IMR-90 (cell line): ENCODE measurements around the gene CXorf38. TPM values are rescaled to one million over a fixed set of nuclear protein-coding genes. Genes with fewer than 3 reads are reported as not detected.

ENCODE experiments used
- ATAC-seq: fragments of 200-7000 bp; cut with Tn5 transposase; 2 replicates; pipeline ENCODE4 v1.9.1; 2020; ENCODE audit warnings: low read depth, mild to moderate bottlenecking, moderate library complexity
- BruUV-seq: library from RNA; stranded (reverse); fragments of 400-500 nt; replicated peaks from 2 replicates; lab custom pipeline; 2021; lab: Mats Ljungman, UMichigan
- CTCF ChIA-PET: fragments of 300-600 bp; formaldehyde crosslinking; extraction: SDS; loops from one replicate; lab custom pipeline; 2021; ENCODE audit warnings: antibody characterized with exemption; lab: Yijun Ruan, JAX
- POLR2A ChIA-PET: fragments of 300-600 bp; sonication (Branson Sonifier 250); formaldehyde crosslinking; loops from one replicate; lab custom pipeline; 2022; ENCODE audit warnings: antibody characterized with exemption; ENCODE audit not compliant: unreplicated experiment; lab: Charles Lee
- DNase-seq: peaks from one replicate; pipeline ENCODE4 v3.0.0; 2013
- H2AFZ ChIP-seq: replicated peaks from 2 replicates; pipeline ENCODE3; 2013; ENCODE audit warnings: low read length, mild to moderate bottlenecking; ENCODE audit not compliant: poor library complexity
- H2AK5ac ChIP-seq: 2 replicates; pipeline ENCODE4 v1.6.1; 2013; ENCODE audit warnings: low read depth, low read length, inconsistent platforms
- H2AK9ac ChIP-seq: replicated peaks from 2 replicates; pipeline ENCODE3; 2013; ENCODE audit warnings: mild to moderate bottlenecking, low read depth, low read length, moderate library complexity; ENCODE audit not compliant: poor library complexity
- H2BK120ac ChIP-seq: 2 replicates; pipeline ENCODE4 v1.6.1; 2013; ENCODE audit warnings: low read depth, low read length, inconsistent platforms
- H2BK15ac ChIP-seq: 3 replicates; pipeline ENCODE4 v1.6.1; 2013; ENCODE audit warnings: low read depth, low read length, inconsistent platforms
- H2BK20ac ChIP-seq: 2 replicates; pipeline ENCODE4 v1.6.1; 2013; ENCODE audit warnings: low read depth, mild to moderate bottlenecking, inconsistent platforms, low read length, moderate library complexity
- H2BK5ac ChIP-seq: 2 replicates; pipeline ENCODE4 v1.6.1; 2013; ENCODE audit warnings: mild to moderate bottlenecking, low read depth, low read length, inconsistent platforms; ENCODE audit not compliant: poor library complexity, severe bottlenecking
- H3K14ac ChIP-seq: replicated peaks from 2 replicates; pipeline ENCODE4 v1.6.1; 2013; ENCODE audit warnings: low read depth, low read length, inconsistent platforms
- H3K18ac ChIP-seq: 2 replicates; pipeline ENCODE4 v1.6.1; 2013; ENCODE audit warnings: low read depth, low read length, control low read depth
- H3K23ac ChIP-seq: 2 replicates; pipeline ENCODE4 v1.6.1; 2013; ENCODE audit warnings: low read depth, low read length, inconsistent platforms
- H3K27ac ChIP-seq: 2 replicates; pipeline ENCODE4 v1.5.1; 2013; ENCODE audit warnings: mild to moderate bottlenecking, control low read depth, low read length; ENCODE audit not compliant: insufficient read depth
- H3K27me3 ChIP-seq: 2 replicates; pipeline ENCODE4 v1.6.1; 2013; ENCODE audit warnings: low read length; ENCODE audit not compliant: control insufficient read depth, insufficient read depth
- H3K36me3 ChIP-seq: 2 replicates; pipeline ENCODE4 v1.6.1; 2013; ENCODE audit warnings: low read length, mixed read lengths; ENCODE audit not compliant: control insufficient read depth, insufficient read depth
- H3K4ac ChIP-seq: 2 replicates; pipeline ENCODE4 v1.6.1; 2013; ENCODE audit warnings: low read depth, low read length, inconsistent platforms
- H3K4me1 ChIP-seq: 2 replicates; pipeline ENCODE4 v1.6.1; 2013; ENCODE audit warnings: low read length, mixed read lengths; ENCODE audit not compliant: control insufficient read depth, insufficient read depth
- H3K4me2 ChIP-seq: 2 replicates; pipeline ENCODE4 v1.6.1; 2013; ENCODE audit warnings: low read depth, mild to moderate bottlenecking, control low read depth, low read length, moderate library complexity
- H3K4me3 ChIP-seq: 2 replicates; pipeline ENCODE4 v1.5.1; 2013; ENCODE audit warnings: low read depth, mild to moderate bottlenecking, control low read depth, low read length, moderate library complexity; ENCODE audit not compliant: insufficient read depth
- H3K56ac ChIP-seq: 2 replicates; pipeline ENCODE4 v1.6.1; 2013; ENCODE audit warnings: low read length, inconsistent platforms; ENCODE audit not compliant: insufficient read depth; ENCODE audit errors: extremely low read depth
- H3K79me1 ChIP-seq, 2 experiments: 2 replicates each; pipeline ENCODE4 v1.6.1; 2013; ENCODE audit warnings: low read length in 2 of 2, inconsistent platforms in 1 of 2, low read depth in 1 of 2
- H3K9ac ChIP-seq: 2 replicates; pipeline ENCODE4 v1.6.1; 2013; ENCODE audit warnings: low read depth, low read length, control low read depth
- H3K9me1 ChIP-seq: 2 replicates; pipeline ENCODE4 v1.6.1; 2013; ENCODE audit warnings: low read length, inconsistent platforms; ENCODE audit not compliant: insufficient read depth
- H3K9me3 ChIP-seq: 2 replicates; pipeline ENCODE4 v1.6.1; 2013; ENCODE audit warnings: low read length; ENCODE audit not compliant: control insufficient read depth, insufficient read depth
- H4K20me1 ChIP-seq: 2 replicates; pipeline ENCODE4 v1.6.1; 2013; ENCODE audit warnings: low read length, inconsistent platforms; ENCODE audit not compliant: insufficient read depth
- H4K5ac ChIP-seq: 2 replicates; pipeline ENCODE4 v1.6.1; 2013; ENCODE audit warnings: mild to moderate bottlenecking, low read depth, low read length, control low read depth
- H4K8ac ChIP-seq, 2 experiments: 2 replicates each; pipeline ENCODE4 v1.6.1; 2013; ENCODE audit warnings: low read depth in 2 of 2, low read length in 2 of 2, control low read depth in 1 of 2, inconsistent platforms in 1 of 2
- H4K91ac ChIP-seq: 2 replicates; pipeline ENCODE4 v1.6.1; 2013; ENCODE audit warnings: low read depth, low read length, inconsistent platforms; ENCODE audit not compliant: insufficient read depth
- CEBPB ChIP-seq: IDR thresholded peaks from 2 replicates; pipeline ENCODE4 v1.6.1; 2012; ENCODE audit warnings: low read depth, low read length, improper control_type of control experiment
- NFE2L2 ChIP-seq: fragments of 150-350 bp; IDR thresholded peaks from 2 replicates; pipeline ENCODE4 v1.6.1; 2016; ENCODE audit warnings: low read depth, mild to moderate bottlenecking, low read length
- WGBS, 2 experiments: methylation state at CpG; one replicate each; pipeline versions ENCODE4 v1.1.5 to v1.1.7; 2013; ENCODE audit warnings: missing lambda C conversion rate in 2 of 2; ENCODE audit not compliant: insufficient read length in 1 of 2; ENCODE audit errors: extremely low coverage in 2 of 2; 5-methylcytosine and 5-hydroxymethylcytosine counted together
- dilution Hi-C: fragments of 300-500 bp; cut with HindIII; formaldehyde crosslinking; loops from one replicate; pipeline ENCODE4 v1.14.3; 2018; ENCODE audit warnings: low sequenced_read_pairs; ENCODE audit not compliant: unreplicated experiment
- in situ Hi-C: fragments of 300-500 bp; cut with MboI; formaldehyde crosslinking; loops from 3 replicates; pipeline ENCODE4 v1.14.3; 2019; ENCODE audit warnings: low sequenced_read_pairs, inconsistent platforms, mixed read lengths
- intact Hi-C: fragments of 100-400 bp; cut with micrococcal nuclease; formaldehyde crosslinking; loops from 2 replicates; pipeline ENCODE4 v1.10.0; 2022
- polyA plus RNA-seq, 3 experiments: library from polyadenylated mRNA; depleted of rRNA; stranded (reverse); fragments of >200 nt; gene quantifications; 2 replicates each; pipeline ENCODE4 v1.2.3, GENCODE V29; 2012; ENCODE audit warnings: low replicate concordance in 1 of 3
- total RNA-seq: library from RNA; depleted of rRNA; stranded (reverse); fragments of >200 nt; gene quantifications from 2 replicates; pipeline ENCODE4 v1.2.3, GENCODE V29; 2012

CXorf38 gene
- total and polyA plus RNA-seq, 2 of the 4 experiments (the other 2 are of a cell fraction): 7.0 to 9.9 TPM

GRCh38 chrX:40581336-40581920, 65.9 kb downstream of the CXorf38 start:
- Histone ChIP-seq H3K9me1 (0 out of 2 replicates have a peak, but pooled peaks cover 4% of the 10 kb centered on the region), H3K4me1 (no peaks in the 10 kb centered on the region), H3K4me3 (peak overlapping the region; percentile 69), H3K36me3 (no peaks in the 10 kb centered on the region), H3K18ac (no peak overlapping the region), H2AK5ac (no peak overlapping the region), H3K14ac (no peak overlapping the region), H3K23ac (peak overlapping the region; percentile 5; the same call in 1 of the 2 replicates), H3K27me3 (no peaks in the 10 kb centered on the region), H2BK15ac (no peak overlapping the region), H2BK20ac (no peak overlapping the region), H2AK9ac (no peak overlapping the region), H3K4me2 (peak overlapping the region; percentile 96), H3K56ac (no peak overlapping the region), H3K9me3 (no peaks in the 10 kb centered on the region), H4K91ac (no peak overlapping the region), H3K27ac (peak overlapping the region; percentile 70), H3K79me1 (peaks cover 0 to 10% of the 10 kb centered on the region in 2 experiments; a peak in 1 of 4 replicates), H3K4ac (no peak overlapping the region), H4K8ac (no peak overlapping the region), H3K9ac (peak overlapping the region; percentile 87), H2AFZ (peak overlapping the region; percentile 83), H4K20me1 (peaks cover 22% of the 10 kb centered on the region), H4K5ac (no peak overlapping the region), H2BK5ac (no peak overlapping the region), H2BK120ac (no peak overlapping the region)
- POLR2A ChIA-PET: no interaction called here
- BruUV-seq: no TSS peak
- DNase-seq: peak; percentile 8
- dilution Hi-C loops (no loop called here), in situ Hi-C loops (no loop called here), intact Hi-C loops (no loop called here)
- CTCF ChIA-PET: interaction anchor here (1.6 kb wide), 1 partner anchor 37 kb away, joined by 4 read pairs; no protein-coding TSS in a partner anchor
- WGBS, 2 experiments: no CpG with 5 or more reads among the region's 15 CpGs
- ATAC-seq: 0 out of 2 replicates have a peak, but pooled peaks have one; percentile 1
- no peak for TF ChIP-seq NFE2L2
- 0 out of 2 replicates have a peak, but pooled peaks have one; percentile 1 for TF ChIP-seq CEBPB
